Measurements from ENCODE around the gene NRGN.

NRGN gene

GRCh38 chr11:124745835-124746620 is 6.3 kb downstream of the NRGN start:
- no peaks in the 10 kb centered on the region for H3K27me3 ChIP-seq (replicated peaks; ENCODE audit: control insufficient read depth, insufficient read depth, low read length)
- no peaks in the 10 kb centered on the region for H3K36me3 ChIP-seq (ENCODE audit: control insufficient read depth, insufficient read depth, low read length)
- DNase-seq (ENCODE audit: extremely low read depth, insufficient read length): no peak
- peak; percentile 56 for TF ChIP-seq CTCF (IDR thresholded peaks at IDR 0.05; ENCODE audit: insufficient read depth, low read length, poor library complexity, severe bottlenecking)
- H3K4me3 ChIP-seq (replicated peaks; ENCODE audit: low read depth, low read length): peak overlapping the region; percentile 72

DNA sequence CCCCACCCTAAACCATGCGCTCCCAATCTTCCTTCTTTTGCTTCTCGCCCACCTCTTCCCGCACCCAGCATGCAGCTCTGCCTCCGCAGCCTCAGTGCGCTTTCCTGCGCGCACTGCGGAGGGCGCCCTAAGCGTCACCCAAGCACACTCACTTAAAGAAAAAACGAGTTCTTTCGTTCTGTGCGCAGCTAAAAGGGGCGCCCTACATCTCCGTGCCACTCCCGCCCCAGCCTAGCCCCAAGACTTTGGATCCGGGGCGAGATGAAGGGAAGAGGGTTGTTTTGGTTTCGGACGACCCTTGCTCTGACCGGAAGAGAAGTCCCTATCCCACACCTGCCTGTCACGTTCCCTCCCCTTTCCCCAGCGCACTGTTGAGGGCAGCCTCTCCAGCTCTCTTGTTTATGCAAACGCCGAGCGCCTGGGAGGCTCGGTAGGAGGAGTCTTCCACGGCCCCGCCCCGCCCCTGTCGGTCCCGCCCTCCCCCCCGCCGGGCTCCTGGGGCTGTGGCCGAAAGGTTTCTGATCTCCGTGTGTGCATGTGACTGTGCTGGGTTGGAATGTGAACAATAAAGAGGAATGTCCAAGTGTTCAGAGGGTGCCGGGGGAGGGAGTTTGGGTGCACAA is 7.0 kb downstream of the NRGN start:
- TF ChIP-seq CTCF (IDR thresholded peaks at IDR 0.05; ENCODE audit: insufficient read depth, low read length, poor library complexity, severe bottlenecking): peak; percentile 85
- H3K36me3 ChIP-seq (ENCODE audit: control insufficient read depth, insufficient read depth, low read length): no peaks in the 10 kb centered on the region; the same call in 1 of the 2 replicates
- DNase-seq (ENCODE audit: extremely low read depth, insufficient read length): peak; percentile 86
- H3K27me3 ChIP-seq (replicated peaks; ENCODE audit: control insufficient read depth, insufficient read depth, low read length): no peaks in the 10 kb centered on the region
- peak overlapping the region; percentile 72 for H3K4me3 ChIP-seq (replicated peaks; ENCODE audit: low read depth, low read length)

DNA sequence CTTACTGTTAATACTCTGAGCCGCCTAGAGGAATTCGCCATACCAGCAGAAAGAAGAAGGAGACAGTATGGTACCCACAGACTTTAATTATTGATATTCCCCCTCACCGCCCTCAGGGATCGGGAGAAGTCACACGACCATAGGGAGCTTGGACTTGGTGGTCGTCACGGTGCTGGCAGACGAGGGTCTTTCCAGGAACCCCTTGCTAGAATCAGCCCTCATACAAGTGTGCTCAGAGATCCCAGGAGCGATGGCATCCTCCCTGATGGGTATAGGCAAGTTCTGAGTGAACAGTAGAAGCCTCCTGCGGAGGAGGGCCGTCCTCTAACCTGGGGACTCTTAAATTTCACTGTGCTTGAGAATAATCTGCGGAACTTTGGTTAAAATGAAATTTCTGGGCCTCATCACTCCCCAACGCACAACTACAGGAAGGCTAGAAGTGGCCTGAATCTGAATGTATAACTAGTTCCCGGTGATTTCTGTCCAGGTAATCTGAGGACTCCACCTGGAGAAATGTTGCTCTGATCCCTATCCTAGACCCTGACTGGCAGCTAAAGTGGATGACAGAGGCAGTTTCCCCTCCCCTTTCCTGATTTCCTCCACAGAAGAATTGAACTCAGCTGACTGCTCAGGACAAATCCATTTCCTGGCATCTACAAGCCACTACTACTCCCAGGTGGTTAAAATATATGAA is 7.8 kb downstream of the NRGN start:
- no peak for DNase-seq (ENCODE audit: extremely low read depth, insufficient read length)
- H3K36me3 ChIP-seq (ENCODE audit: control insufficient read depth, insufficient read depth, low read length): no peaks in the 10 kb centered on the region; the same call in 1 of the 2 replicates
- H3K4me3 ChIP-seq (replicated peaks; ENCODE audit: low read depth, low read length): no peak overlapping the region
- H3K27me3 ChIP-seq (replicated peaks; ENCODE audit: control insufficient read depth, insufficient read depth, low read length): no peaks in the 10 kb centered on the region
- TF ChIP-seq CTCF (IDR thresholded peaks at IDR 0.05; ENCODE audit: insufficient read depth, low read length, poor library complexity, severe bottlenecking): no peak

DNA sequence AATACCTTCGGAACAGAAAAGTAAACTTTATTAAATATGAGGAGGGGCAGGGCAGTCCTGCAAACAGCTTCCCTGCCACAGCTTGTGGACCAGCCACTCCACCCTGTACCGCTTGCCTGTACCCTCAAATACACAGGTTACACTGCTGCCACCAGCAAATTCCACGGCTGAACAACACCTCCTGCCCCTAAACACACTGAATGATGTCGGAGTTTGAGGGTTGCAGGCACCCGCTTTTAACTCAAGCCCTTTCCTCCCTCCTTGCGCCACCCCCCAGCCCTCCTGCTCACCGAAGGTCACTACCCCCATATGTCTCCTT is 8.3 kb downstream of the NRGN start:
- TF ChIP-seq CTCF (IDR thresholded peaks at IDR 0.05; ENCODE audit: insufficient read depth, low read length, poor library complexity, severe bottlenecking): no peak

DNA sequence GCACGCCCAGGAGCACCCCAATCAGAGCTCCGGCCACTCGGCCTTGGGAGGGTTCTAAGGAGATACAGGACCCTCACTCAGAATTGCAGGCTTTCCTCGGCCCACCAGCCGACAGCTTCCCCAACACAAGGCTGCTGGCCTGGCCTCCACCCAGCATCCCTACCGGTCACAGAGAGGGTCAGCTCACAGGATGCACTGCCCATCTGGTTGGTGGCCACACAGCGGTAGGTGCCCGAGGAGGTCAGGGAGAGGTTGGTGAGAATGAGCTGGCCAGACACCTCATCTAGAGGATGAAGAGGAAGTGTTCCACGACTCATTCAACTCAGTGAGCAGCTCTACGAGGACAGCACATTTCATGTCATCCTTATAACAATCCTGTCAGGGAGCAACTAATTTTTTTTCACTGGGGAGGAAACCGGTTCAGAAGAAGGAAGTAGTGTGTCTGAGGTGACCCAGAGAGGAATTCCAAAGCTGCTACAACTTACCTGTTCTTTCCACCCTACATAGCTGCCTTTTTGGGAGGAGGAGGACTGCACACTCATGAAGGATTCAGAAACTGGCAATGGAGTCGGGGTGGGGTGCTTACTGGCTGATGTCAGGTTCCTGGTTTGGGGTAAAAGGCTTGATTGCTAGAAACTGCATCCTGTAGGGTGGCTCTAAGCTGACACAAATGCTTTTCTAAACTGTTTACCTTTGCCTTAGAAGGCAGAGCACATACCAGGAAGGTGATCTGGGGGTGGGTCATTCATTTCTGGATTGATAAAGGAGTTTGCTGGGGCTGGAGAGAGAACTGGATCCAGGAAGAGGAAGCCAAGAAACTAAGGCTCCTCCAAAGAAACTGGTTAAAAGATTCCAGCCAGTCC is 9.0 kb downstream of the NRGN start:
- Histone ChIP-seq H3K4me3 (replicated peaks; ENCODE audit: low read depth, low read length) (no peak overlapping the region), H3K27me3 (replicated peaks; ENCODE audit: control insufficient read depth, insufficient read depth, low read length) (no peaks in the 10 kb centered on the region), H3K36me3 (ENCODE audit: control insufficient read depth, insufficient read depth, low read length) (peaks cover 2% of the 10 kb centered on the region; the same call in 1 of the 2 replicates)
- no peak for TF ChIP-seq CTCF (IDR thresholded peaks at IDR 0.05; ENCODE audit: insufficient read depth, low read length, poor library complexity, severe bottlenecking)
- no peak for DNase-seq (ENCODE audit: extremely low read depth, insufficient read length)

More for the DNA sequence above, 8.3 kb downstream of the NRGN start:
- DNase-seq (ENCODE audit: extremely low read depth, insufficient read length): no peak
- Histone ChIP-seq H3K4me3 (replicated peaks; ENCODE audit: low read depth, low read length) (no peak overlapping the region), H3K27me3 (replicated peaks; ENCODE audit: control insufficient read depth, insufficient read depth, low read length) (no peaks in the 10 kb centered on the region), H3K36me3 (ENCODE audit: control insufficient read depth, insufficient read depth, low read length) (no peaks in the 10 kb centered on the region; the same call in 1 of the 2 replicates)

Measured in GM06990 (cell line).